ENCODE measurements around the gene C3. TPM values are rescaled to one million over a fixed set of nuclear protein-coding genes. Genes with fewer than 3 reads are reported as not detected.
A peak's percentile ranks its signal among the peaks of the same experiment; 100 is the strongest.

C3 gene
- total and polyA plus RNA-seq, 2 of the 13 experiments (the other 11 are each of a cell fraction or from before 2014, with no cell fraction given) = 1,455 to 6,272 TPM

- TF ChIP-seq SP4 (CRISPR knock-in tag; IDR thresholded peaks at IDR 0.05) = peak; percentile 86
- TF ChIP-seq FOXK1 (CRISPR knock-in tag; IDR thresholded peaks at IDR 0.05; ENCODE audit: borderline replicate concordance, low read depth) = no peak; the same call in 1 of the 2 replicates
- no peak for TF ChIP-seq ZNF598 (CRISPR knock-in tag; IDR thresholded peaks at IDR 0.05; ENCODE audit: borderline replicate concordance)
- no peak for TF ChIP-seq ZMYM3 (CRISPR knock-in tag; IDR thresholded peaks at IDR 0.05)
- TF ChIP-seq KLF6 (CRISPR knock-in tag; IDR thresholded peaks at IDR 0.05) = peak; percentile 37; the same call in 1 of the 2 replicates
- no peak for TF ChIP-seq NCOA5 (CRISPR knock-in tag; IDR thresholded peaks at IDR 0.05)
- no peak for TF ChIP-seq POGZ (CRISPR knock-in tag; IDR thresholded peaks at IDR 0.05)
- no peak for TF ChIP-seq PAX8 (CRISPR knock-in tag; IDR thresholded peaks at IDR 0.05; ENCODE audit: borderline replicate concordance)
- no peak for TF ChIP-seq NAIF1 (CRISPR knock-in tag; IDR thresholded peaks at IDR 0.05; ENCODE audit: borderline replicate concordance)
- no peak for TF ChIP-seq ZNF777 (CRISPR knock-in tag; IDR thresholded peaks at IDR 0.05)
- TF ChIP-seq ZNF121 (CRISPR knock-in tag; IDR thresholded peaks at IDR 0.05) = no peak
- no peak for TF ChIP-seq ZNF335 (CRISPR knock-in tag; IDR thresholded peaks at IDR 0.05)
- TF ChIP-seq DR1 (CRISPR knock-in tag; IDR thresholded peaks at IDR 0.05) = no peak
- no peak for TF ChIP-seq ZNF30 (CRISPR knock-in tag; IDR thresholded peaks at IDR 0.05)
- 0 out of 2 replicates have a peak, but pooled peaks have one; percentile 54 for TF ChIP-seq EED (CRISPR knock-in tag; IDR thresholded peaks at IDR 0.05)
- no peak for TF ChIP-seq ATAD3A (CRISPR knock-in tag; IDR thresholded peaks at IDR 0.05)
- no peak; the same call in 1 of the 2 replicates for TF ChIP-seq NR2F6 (IDR thresholded peaks at IDR 0.05)
- peak; percentile 46; the same call in 1 of the 2 replicates for TF ChIP-seq NR2F6 (CRISPR knock-in tag; IDR thresholded peaks at IDR 0.05)
- no peak for TF ChIP-seq ARNT (IDR thresholded peaks at IDR 0.05)
- peak; percentile 28 for TF ChIP-seq ZNF883 (CRISPR knock-in tag; IDR thresholded peaks at IDR 0.05; ENCODE audit: not compliant biosample characterization)
- TF ChIP-seq CBFB (CRISPR knock-in tag; IDR thresholded peaks at IDR 0.05) = no peak
- no peak for TF ChIP-seq ZBTB7B (CRISPR knock-in tag; IDR thresholded peaks at IDR 0.05)
- TF ChIP-seq TEF (CRISPR knock-in tag; IDR thresholded peaks at IDR 0.05) = no peak
- TF ChIP-seq DRAP1 (CRISPR knock-in tag; IDR thresholded peaks at IDR 0.05) = peak; percentile 60
- TF ChIP-seq ZNF263 (CRISPR knock-in tag; IDR thresholded peaks at IDR 0.05) = no peak; the same call in 1 of the 2 replicates
- no peak for TF ChIP-seq ZNF557 (CRISPR knock-in tag; IDR thresholded peaks at IDR 0.05)
- TF ChIP-seq ZNF160 (CRISPR knock-in tag; IDR thresholded peaks at IDR 0.05) = no peak
- no peak for TF ChIP-seq MTA1 (CRISPR knock-in tag; IDR thresholded peaks at IDR 0.05; ENCODE audit: borderline replicate concordance)
- TF ChIP-seq ZNF558 (CRISPR knock-in tag; IDR thresholded peaks at IDR 0.05; ENCODE audit: borderline replicate concordance) = no peak
- no peak for TF ChIP-seq ONECUT2 (CRISPR knock-in tag; IDR thresholded peaks at IDR 0.05)
- TF ChIP-seq RFX1 (IDR thresholded peaks at IDR 0.05) = no peak
- TF ChIP-seq FOXC1 (CRISPR knock-in tag; IDR thresholded peaks at IDR 0.05; ENCODE audit: borderline replicate concordance) = no peak
- no peak for TF ChIP-seq TSC22D2 (CRISPR knock-in tag; IDR thresholded peaks at IDR 0.05; ENCODE audit: borderline replicate concordance)
These were observed 1.5 kb downstream of the C3 start (continued) for GRCh38 chr19:6718741-6719539.
